GM12892 (cell line): Measurements from ENCODE around the gene ATG10.
A peak's percentile ranks its signal among the peaks of the same experiment; 100 is the strongest.
"Not testable (repeated sequence)": the region's sequence is repeated elsewhere in the genome, so short reads cannot be mapped to it uniquely, and the experiment has no call there.

Source experiments
- DNase-seq: peaks from one replicate; pipeline ENCODE4 v3.0.0; 2011; ENCODE audit not compliant: insufficient read length
- FAIRE-seq: peaks from 2 replicates; lab custom pipeline; 2011; peaks lifted over from hg19 to GRCh38; lab: Jason Lieb, UNC
- POLR2A ChIP-seq: IDR thresholded peaks from 2 replicates; pipeline ENCODE4 v1.6.1; 2011; ENCODE audit warnings: low read depth, low read length, control low read depth
- POLR2AphosphoS5 ChIP-seq: IDR thresholded peaks from 2 replicates; pipeline ENCODE4 v1.6.1; 2011; ENCODE audit warnings: low read depth, low read length, control low read depth
- TAF1 ChIP-seq: IDR thresholded peaks from 2 replicates; pipeline ENCODE4 v1.6.1; 2011; ENCODE audit warnings: low read depth, mild to moderate bottlenecking, control low read depth, low read length, borderline replicate concordance

Gene ATG10

DNA sequence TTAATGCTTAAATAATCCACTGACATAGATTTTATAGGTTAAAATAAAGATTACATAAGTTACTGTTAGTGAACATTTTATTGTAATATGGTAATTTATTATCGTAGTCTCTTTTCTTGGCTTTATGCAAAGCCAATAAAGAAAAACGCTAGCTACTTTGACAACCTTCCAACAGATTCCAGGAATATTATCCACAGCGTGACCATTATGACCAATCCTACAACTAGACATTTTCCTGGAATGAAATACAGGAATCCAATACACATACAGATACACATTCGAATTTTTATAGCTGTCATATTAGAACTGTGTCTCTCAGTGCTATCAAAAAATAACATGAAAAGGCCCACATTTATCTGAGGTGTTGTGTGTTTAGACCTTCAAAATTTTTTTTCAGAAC, 293.2 kb downstream of the ATG10 start:
- no peak for TF ChIP-seq POLR2AphosphoS5
- TF ChIP-seq POLR2A: no peak
- no peak for TF ChIP-seq TAF1
- DNase-seq (no peak), FAIRE-seq (no peak)

DNA sequence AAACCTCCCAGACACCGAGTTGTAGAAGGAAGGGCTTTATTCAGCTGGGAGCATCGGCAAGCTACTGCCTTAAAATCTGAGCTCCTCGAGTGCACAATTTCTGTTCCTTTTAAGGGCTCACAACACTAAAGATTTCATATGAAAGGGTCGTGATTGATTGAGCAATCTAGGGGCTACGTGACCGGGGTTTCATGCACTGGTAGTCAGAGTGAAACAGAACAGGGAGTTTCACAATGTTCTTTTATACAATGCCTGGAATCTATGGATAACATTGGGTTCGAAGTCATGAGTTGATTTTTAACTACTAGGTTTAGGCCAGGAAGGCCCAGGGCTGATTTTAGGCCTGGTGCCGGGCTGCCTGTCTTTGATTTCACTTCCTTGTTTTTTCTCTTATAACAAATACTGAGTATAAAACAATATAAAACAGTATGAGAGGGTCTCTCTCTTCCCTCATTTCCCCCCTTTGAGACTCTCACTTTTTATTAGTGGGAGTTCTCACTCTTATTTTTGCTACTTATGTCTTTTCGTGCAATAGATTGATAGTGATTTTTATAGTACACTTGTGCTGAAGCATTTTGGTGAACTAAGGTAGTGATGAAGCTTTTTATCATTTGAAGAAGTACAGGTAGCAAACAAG, 295.6 kb downstream of the ATG10 start:
- not testable (repeated sequence) for FAIRE-seq, DNase-seq

DNA sequence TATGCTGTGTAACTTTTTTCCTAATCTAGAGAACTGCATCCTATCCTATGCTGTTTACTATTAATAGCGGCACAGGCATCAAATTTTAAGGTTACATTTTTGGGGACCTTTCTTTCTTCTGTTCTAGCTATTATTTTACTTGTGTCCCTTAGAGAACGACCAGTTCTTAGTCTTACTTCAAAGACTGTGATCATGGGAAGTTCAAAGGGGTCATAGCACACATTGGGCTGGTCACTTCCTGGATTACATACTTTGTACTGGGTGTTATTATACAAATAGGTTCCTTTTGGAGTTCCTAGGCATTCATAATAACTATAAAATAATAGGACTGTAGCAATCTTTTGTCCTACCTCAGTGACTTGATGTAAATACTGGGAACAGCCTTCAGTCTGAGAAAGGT, 297.5 kb downstream of the ATG10 start:
- not testable (repeated sequence) for DNase-seq, FAIRE-seq

DNA sequence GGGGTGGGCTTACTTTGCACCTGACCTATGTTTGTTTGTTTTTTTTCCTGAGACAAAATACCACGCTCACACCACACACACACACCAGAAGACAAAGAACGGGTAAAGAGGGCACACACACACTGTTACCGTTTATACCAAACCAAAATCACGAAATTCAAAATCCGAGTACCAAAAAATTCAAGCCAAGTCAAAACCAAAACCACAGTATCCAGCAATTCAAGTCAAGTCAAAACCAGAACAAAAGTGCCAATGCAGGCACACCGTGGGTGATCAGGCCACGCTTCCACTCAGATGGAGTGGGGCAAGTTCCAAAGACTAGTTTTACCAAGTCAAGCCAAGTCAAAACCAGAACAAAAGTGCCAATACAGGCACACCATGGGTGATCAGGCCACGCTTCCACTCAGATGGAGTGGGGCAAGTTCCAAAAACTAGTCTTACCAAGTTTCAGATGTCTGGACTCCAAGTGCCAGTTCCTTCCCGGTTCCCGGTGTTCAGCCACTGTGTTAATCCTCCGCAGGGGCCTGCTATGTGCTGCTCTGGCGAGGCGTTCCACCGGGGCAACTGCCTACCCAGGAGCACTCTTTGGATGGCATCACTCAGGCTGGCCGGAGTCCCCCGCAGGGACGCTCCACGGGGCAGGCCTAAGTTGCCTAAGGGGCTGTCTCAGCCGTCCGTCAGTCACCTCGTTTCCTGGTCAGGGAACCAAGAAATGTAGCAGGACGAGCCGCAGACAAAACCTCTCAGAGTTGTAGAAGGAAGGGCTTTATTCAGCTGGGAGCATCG, 300.9 kb downstream of the ATG10 start:
- not testable (repeated sequence) for FAIRE-seq, DNase-seq

DNA sequence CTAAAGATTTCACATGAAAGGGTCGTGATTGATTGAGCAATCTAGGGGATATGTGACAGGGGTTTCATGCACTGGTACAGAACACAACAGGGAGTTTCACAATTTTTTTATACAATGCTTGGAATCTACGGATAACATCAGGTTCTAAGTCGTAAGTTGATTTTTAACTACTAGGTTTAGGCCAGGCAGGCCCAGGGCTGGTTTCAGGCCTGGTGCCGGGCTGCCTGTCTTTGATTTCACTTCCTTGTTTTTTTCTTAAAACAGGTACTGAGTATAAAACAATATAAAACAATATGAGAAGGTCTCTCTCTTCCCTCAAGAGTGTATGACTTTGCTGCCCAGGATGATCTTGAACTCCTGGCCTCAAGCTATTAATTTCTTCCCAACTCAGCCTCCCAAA, 301.6 kb downstream of the ATG10 start:
- FAIRE-seq, DNase-seq: not testable (repeated sequence)

DNA sequence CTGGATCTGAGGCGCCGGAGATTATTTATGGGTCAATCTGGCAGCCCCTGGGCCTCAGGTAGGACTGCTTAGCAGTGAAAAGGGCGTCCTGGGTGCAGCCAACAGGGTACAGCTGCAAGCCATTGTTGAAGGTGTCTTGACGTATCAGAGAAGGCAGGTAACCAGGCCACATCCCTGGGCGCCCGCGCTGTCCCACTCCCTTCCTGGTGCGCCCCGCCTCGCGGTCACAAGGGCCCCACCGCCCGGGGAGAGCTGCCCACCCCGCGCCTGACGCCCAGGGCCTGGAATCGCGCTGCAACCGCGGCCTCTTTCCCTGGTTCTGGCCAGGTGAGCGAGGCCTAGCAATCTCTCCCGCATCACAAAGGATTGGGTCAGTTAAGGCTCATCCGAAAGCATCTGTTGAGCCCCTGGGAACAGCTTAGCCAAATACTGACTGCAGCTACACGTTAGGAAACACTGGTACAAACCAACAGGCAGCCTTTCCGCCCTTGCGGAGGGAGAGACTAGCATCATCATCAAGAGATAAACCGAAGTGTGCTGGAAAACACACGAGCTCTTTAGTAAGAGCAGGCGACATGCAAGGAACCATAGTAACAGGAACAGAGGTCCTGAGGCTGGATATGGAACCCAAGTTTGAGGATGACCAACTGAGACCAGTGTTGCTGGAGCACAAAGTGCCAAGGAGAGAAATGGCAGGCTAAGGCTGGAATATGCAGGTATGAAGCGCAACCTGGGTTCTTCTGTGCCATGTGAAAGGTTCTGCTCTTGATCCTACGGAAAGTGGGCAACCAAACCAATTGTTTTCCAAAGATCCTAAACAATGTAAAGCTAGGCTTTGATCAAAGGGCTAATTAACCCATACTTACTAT, 302.8 kb downstream of the ATG10 start:
- TF ChIP-seq POLR2A (peak; percentile 38), POLR2AphosphoS5 (peak; percentile 68), TAF1 (no peak)
- DNase-seq (no peak), FAIRE-seq (no peak)

DNA sequence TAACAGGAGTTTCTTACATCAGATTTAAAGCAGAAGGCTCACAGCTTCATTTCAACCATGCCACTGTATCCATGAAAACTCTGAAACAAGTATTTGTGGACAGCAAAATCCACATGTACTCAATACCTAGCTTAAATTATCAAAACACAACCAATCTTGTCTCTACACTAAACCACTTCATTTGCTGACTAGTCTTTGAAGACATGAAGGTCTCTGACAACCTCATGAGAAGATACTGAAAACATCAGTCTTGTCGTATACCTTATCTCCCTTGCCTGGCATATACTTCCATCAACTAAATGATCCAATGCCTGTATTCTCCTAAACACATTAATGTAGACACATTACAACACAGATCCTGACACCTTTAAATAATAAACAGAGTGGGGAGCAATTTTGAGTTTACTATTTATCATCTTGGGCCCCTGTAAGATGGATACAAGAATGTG, 303.4 kb downstream of the ATG10 start:
- FAIRE-seq (no peak), DNase-seq (no peak)
- TF ChIP-seq POLR2AphosphoS5 (no peak; the same call in 1 of the 2 replicates), POLR2A (peak; percentile 61), TAF1 (no peak)

DNA sequence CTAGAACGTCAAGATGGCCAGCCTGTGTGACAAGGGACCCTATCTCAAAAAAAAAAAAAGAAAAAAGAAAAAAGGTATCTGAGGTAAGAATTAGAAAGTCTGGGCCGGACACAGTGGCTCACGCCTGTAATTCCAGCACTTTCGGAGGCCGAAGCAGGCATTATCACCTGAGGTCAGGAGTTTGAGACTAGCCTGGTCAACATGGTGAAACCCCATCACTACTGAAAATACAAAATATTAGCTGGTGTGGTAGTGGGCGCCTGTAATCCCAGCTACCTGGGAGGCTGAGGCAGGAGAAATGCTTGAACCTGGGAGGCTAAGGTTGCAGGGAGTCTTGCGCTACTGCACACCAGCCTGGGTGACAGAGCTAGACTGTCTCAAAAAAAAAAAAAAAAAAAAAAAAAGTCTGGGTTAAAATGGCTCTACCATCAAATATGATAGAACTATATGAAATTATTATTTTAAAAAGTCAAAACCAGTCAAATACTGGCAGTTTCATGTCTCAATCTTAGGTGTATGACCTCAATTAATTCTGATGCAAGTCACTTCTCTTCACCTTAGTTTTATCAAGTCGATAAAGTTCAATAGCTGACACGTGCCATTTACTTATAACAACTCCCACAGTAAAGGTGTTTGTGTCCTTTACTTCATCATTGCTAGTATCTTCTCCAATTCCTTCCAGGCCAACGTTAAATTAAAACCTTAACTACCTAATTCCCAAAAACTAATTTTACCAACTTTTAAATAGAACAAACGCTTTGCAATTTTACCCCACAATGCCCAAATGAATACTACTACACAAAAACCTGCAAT, 305.2 kb downstream of the ATG10 start:
- FAIRE-seq (no peak), DNase-seq (no peak)
- TF ChIP-seq TAF1: no peak
- no peak for TF ChIP-seq POLR2AphosphoS5
- no peak for TF ChIP-seq POLR2A

DNA sequence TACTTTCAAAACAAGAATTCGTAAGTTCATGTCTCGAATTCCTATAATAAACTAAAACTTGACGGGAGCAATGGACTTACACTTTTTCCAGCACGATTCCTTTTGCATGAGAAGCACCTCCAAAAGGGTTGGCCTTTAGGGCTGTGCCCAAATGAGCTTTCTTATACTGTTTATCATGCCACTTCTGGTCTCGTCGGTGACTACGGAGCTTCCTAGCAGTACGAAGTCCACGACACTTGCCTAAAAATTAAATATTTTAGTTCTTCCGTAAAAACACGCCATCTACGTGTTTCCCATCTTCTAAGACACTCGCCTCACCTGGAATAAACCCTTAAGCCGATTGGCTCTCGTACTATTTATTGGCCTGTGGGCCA, 305.8 kb downstream of the ATG10 start:
- TF ChIP-seq POLR2A (no peak; the same call in 1 of the 2 replicates), POLR2AphosphoS5 (peak; percentile 41; the same call in 1 of the 2 replicates)
- FAIRE-seq (peak; percentile 30), DNase-seq (no peak)

DNA sequence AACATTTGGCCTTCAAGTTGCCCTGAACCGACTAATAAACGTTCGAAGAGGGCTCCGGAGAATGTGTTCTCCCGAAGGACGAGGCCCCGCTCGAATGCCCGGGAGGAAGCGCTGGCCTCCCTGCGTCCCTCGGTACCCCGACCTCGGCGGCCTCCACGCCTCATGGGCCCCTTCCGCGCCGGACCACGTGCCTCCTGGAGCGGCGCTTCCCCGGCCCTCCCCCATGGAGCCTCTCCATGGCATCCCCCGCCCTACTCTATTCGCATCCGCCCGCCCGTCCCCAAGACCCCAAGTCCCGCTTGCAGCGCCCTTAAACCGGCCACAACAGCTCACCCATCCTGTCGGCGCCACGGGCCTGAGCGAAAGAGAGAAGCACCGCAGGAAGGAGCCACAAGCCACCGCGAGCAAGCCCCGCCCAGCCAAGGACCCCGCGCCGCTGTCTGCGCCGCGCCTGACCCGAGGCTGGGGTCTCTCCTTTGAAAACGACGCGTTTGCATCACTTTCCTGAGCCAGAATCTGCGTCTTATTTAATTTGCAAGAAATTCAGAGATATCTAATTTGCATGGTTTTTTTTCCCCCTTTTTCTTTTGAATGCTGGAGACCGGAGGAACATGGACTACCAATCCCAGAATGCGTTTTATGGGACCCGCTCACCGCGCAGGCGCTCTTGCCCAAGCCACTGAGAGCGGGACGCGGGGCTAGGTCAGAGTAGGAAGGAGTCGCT, 306.3 kb downstream of the ATG10 start, which contains the start of gene RPS23:
TSS of gene RPS23 (minus strand) at position 368 of the 724 bp plus-strand sequence. CDS start at position 337, 31 bp downstream.
- DNase-seq (peak; percentile 54), FAIRE-seq (peak; percentile 87)
- TF ChIP-seq POLR2A: peak; percentile 99
- peak; percentile 97 for TF ChIP-seq TAF1
- peak; percentile 98 for TF ChIP-seq POLR2AphosphoS5
